ENCODE data around the gene UGT3A1.
"Not testable (repeated sequence)": the region's sequence is repeated elsewhere in the genome, so short reads cannot be mapped to it uniquely, and the experiment has no call there.

Gene UGT3A1, protein sequence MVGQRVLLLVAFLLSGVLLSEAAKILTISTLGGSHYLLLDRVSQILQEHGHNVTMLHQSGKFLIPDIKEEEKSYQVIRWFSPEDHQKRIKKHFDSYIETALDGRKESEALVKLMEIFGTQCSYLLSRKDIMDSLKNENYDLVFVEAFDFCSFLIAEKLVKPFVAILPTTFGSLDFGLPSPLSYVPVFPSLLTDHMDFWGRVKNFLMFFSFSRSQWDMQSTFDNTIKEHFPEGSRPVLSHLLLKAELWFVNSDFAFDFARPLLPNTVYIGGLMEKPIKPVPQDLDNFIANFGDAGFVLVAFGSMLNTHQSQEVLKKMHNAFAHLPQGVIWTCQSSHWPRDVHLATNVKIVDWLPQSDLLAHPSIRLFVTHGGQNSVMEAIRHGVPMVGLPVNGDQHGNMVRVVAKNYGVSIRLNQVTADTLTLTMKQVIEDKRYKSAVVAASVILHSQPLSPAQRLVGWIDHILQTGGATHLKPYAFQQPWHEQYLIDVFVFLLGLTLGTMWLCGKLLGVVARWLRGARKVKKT

DNA sequence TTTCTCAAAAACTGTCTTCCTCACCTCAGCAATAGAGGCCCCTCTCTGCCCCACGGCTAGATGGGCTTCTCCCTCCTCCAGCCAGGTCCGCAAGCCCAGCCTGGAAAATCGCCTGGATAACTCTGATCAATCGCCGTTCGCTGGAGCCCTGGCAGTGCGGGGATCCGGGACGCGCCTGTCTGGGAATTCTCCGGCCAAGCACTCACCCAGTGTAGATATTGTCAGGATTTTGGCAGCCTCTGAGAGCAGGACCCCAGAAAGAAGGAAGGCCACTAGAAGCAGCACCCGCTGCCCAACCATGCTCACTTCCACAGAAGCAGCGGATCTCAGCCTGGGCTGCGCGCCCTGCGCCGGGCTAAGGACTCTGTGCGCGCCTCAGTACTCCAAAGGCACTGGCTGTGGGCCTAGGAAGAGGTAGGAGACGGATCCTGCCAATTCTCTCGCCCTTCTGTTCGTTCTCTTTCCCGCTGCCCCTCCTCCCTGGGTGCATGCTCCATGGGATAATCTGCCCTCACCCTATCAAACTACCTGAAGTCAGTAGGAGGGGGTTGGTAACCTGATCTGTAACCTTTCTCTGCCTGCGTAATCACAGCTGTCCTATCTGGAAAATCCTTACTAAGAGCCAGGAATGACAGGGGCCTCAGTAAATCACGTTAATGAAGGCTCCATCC lies at the start of gene UGT3A1:
Gene UGT3A1, minus strand, starts transcription at position 450 of the 671 bp plus-strand sequence. Its CDS starts 150 bp downstream, at position 300.
- DNase-seq (ENCODE audit: low read depth, low spot score): no peak
- no peaks in the 10 kb centered on the region for H3K4me1 ChIP-seq (ENCODE audit: insufficient read depth, insufficient read length)
- peaks cover 10% of the 10 kb centered on the region for H3K27me3 ChIP-seq (ENCODE audit: insufficient read depth, insufficient read length)
- peak within 1 kb of the TSS; percentile 76 for H3K9ac ChIP-seq (ENCODE audit: insufficient read length, low read depth)
- peak within 1 kb of the TSS; percentile 51 for H3K4me3 ChIP-seq (ENCODE audit: insufficient read length, low read depth)
- H3K36me3 ChIP-seq (ENCODE audit: insufficient read depth, insufficient read length, low read length): no peaks in the 10 kb centered on the region
- H3K9me3 ChIP-seq (ENCODE audit: insufficient read depth, low read length): no peaks in the 10 kb centered on the region
- TF ChIP-seq YY1 (IDR thresholded peaks at IDR 0.05; ENCODE audit: insufficient read depth, insufficient read length) (no peak), SUZ12 (IDR thresholded peaks at IDR 0.05; ENCODE audit: extremely low read depth, insufficient read depth, insufficient read length) (no peak), ZNF274 (IDR thresholded peaks at IDR 0.05; ENCODE audit: low read depth, low read length) (no peak)

GRCh38 chr5:36035696-36036095 lies 44.5 kb upstream of the UGT3A1 start:
- H3K27me3 ChIP-seq (ENCODE audit: insufficient read depth, insufficient read length): no peaks in the 10 kb centered on the region
- peaks cover 2% of the 10 kb centered on the region for H3K4me1 ChIP-seq (ENCODE audit: insufficient read depth, insufficient read length)
- H3K9ac ChIP-seq (ENCODE audit: insufficient read length, low read depth): no peak overlapping the region
- no peaks in the 10 kb centered on the region for H3K9me3 ChIP-seq (ENCODE audit: insufficient read depth, low read length)
- TF ChIP-seq ZNF274 (IDR thresholded peaks at IDR 0.05; ENCODE audit: low read depth, low read length) (no peak), SUZ12 (IDR thresholded peaks at IDR 0.05; ENCODE audit: extremely low read depth, insufficient read depth, insufficient read length) (no peak), YY1 (IDR thresholded peaks at IDR 0.05; ENCODE audit: insufficient read depth, insufficient read length) (no peak)
- DNase-seq (ENCODE audit: low read depth, low spot score): no peak
- H3K36me3 ChIP-seq (ENCODE audit: insufficient read depth, insufficient read length, low read length): no peaks in the 10 kb centered on the region
- no peak overlapping the region for H3K4me3 ChIP-seq (ENCODE audit: insufficient read length, low read depth)

- not testable (repeated sequence) for H3K9ac ChIP-seq (ENCODE audit: insufficient read length, low read depth); H3K36me3 ChIP-seq (ENCODE audit: insufficient read depth, insufficient read length, low read length); H3K27me3 ChIP-seq (ENCODE audit: insufficient read depth, insufficient read length); H3K4me3 ChIP-seq (ENCODE audit: insufficient read length, low read depth); H3K9me3 ChIP-seq (ENCODE audit: insufficient read depth, low read length); DNase-seq (ENCODE audit: low read depth, low spot score); H3K4me1 ChIP-seq (ENCODE audit: insufficient read depth, insufficient read length)
These were observed 43.4 kb upstream of the UGT3A1 start for GRCh38 chr5:36034536-36035134.

DNA sequence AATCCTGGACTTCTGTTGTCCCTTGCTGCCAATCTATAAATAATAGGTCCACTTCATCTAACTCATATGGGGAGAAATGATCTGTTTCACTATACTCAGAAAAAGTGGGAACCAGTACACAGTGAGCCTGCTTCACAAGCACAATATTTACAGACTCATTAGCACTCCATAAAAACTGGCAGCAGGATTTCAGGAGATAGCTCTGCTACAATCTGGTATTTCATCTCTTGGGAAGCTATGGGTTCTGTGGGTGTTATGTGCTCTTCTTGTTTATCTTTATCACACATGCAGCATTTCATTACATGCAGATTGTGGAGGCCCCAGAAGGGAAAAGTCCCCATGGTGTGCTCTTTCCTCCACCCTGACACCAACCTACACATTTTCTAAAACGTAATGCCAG lies 42.3 kb upstream of the UGT3A1 start:
- no peaks in the 10 kb centered on the region for H3K27me3 ChIP-seq (ENCODE audit: insufficient read depth, insufficient read length)
- TF ChIP-seq YY1 (IDR thresholded peaks at IDR 0.05; ENCODE audit: insufficient read depth, insufficient read length): no peak
- no peak overlapping the region for H3K4me3 ChIP-seq (ENCODE audit: insufficient read length, low read depth)
- no peaks in the 10 kb centered on the region for H3K4me1 ChIP-seq (ENCODE audit: insufficient read depth, insufficient read length)
- H3K9me3 ChIP-seq (ENCODE audit: insufficient read depth, low read length): no peaks in the 10 kb centered on the region
- DNase-seq (ENCODE audit: low read depth, low spot score): no peak
- no peak overlapping the region for H3K9ac ChIP-seq (ENCODE audit: insufficient read length, low read depth)
- no peaks in the 10 kb centered on the region for H3K36me3 ChIP-seq (ENCODE audit: insufficient read depth, insufficient read length, low read length)

GRCh38 chr5:36033047-36033446 lies 41.9 kb upstream of the UGT3A1 start:
- H3K36me3 ChIP-seq (ENCODE audit: insufficient read depth, insufficient read length, low read length): no peaks in the 10 kb centered on the region
- no peak for DNase-seq (ENCODE audit: low read depth, low spot score)
- H3K4me1 ChIP-seq (ENCODE audit: insufficient read depth, insufficient read length): no peaks in the 10 kb centered on the region
- TF ChIP-seq SUZ12 (IDR thresholded peaks at IDR 0.05; ENCODE audit: extremely low read depth, insufficient read depth, insufficient read length): no peak
- no peak for TF ChIP-seq YY1 (IDR thresholded peaks at IDR 0.05; ENCODE audit: insufficient read depth, insufficient read length)
- no peak for TF ChIP-seq ZNF274 (IDR thresholded peaks at IDR 0.05; ENCODE audit: low read depth, low read length)
- H3K9ac ChIP-seq (ENCODE audit: insufficient read length, low read depth): no peak overlapping the region
- no peaks in the 10 kb centered on the region for H3K27me3 ChIP-seq (ENCODE audit: insufficient read depth, insufficient read length)
- H3K9me3 ChIP-seq (ENCODE audit: insufficient read depth, low read length): no peaks in the 10 kb centered on the region
- no peak overlapping the region for H3K4me3 ChIP-seq (ENCODE audit: insufficient read length, low read depth)

- Histone ChIP-seq H3K36me3 (ENCODE audit: insufficient read depth, insufficient read length, low read length) (no peaks in the 10 kb centered on the region), H3K4me3 (ENCODE audit: insufficient read length, low read depth) (no peak overlapping the region), H3K9me3 (ENCODE audit: insufficient read depth, low read length) (no peaks in the 10 kb centered on the region), H3K27me3 (ENCODE audit: insufficient read depth, insufficient read length) (no peaks in the 10 kb centered on the region), H3K9ac (ENCODE audit: insufficient read length, low read depth) (no peak overlapping the region), H3K4me1 (ENCODE audit: insufficient read depth, insufficient read length) (no peaks in the 10 kb centered on the region)
- TF ChIP-seq ZNF274 (IDR thresholded peaks at IDR 0.05; ENCODE audit: low read depth, low read length): no peak
- TF ChIP-seq YY1 (IDR thresholded peaks at IDR 0.05; ENCODE audit: insufficient read depth, insufficient read length): no peak
- TF ChIP-seq SUZ12 (IDR thresholded peaks at IDR 0.05; ENCODE audit: extremely low read depth, insufficient read depth, insufficient read length): no peak
- no peak for DNase-seq (ENCODE audit: low read depth, low spot score)
These were observed 40.0 kb upstream of the UGT3A1 start for GRCh38 chr5:36031223-36031622.

- no peak overlapping the region for H3K9ac ChIP-seq (ENCODE audit: insufficient read length, low read depth)
- DNase-seq (ENCODE audit: low read depth, low spot score): no peak
- no peak overlapping the region for H3K4me3 ChIP-seq (ENCODE audit: insufficient read length, low read depth)
- TF ChIP-seq ZNF274 (IDR thresholded peaks at IDR 0.05; ENCODE audit: low read depth, low read length) (no peak), SUZ12 (IDR thresholded peaks at IDR 0.05; ENCODE audit: extremely low read depth, insufficient read depth, insufficient read length) (no peak), YY1 (IDR thresholded peaks at IDR 0.05; ENCODE audit: insufficient read depth, insufficient read length) (no peak)
- H3K27me3 ChIP-seq (ENCODE audit: insufficient read depth, insufficient read length): no peaks in the 10 kb centered on the region
- H3K4me1 ChIP-seq (ENCODE audit: insufficient read depth, insufficient read length): no peaks in the 10 kb centered on the region
- H3K36me3 ChIP-seq (ENCODE audit: insufficient read depth, insufficient read length, low read length): no peaks in the 10 kb centered on the region
- H3K9me3 ChIP-seq (ENCODE audit: insufficient read depth, low read length): no peaks in the 10 kb centered on the region
These were observed 38.7 kb upstream of the UGT3A1 start for GRCh38 chr5:36029914-36030313.

Measured in NT2/D1 (cell line).